ENCODE results near the gene SIAE. TPM values are rescaled to one million over a fixed set of nuclear protein-coding genes. Genes with fewer than 3 reads are reported as not detected.
A peak's percentile ranks its signal among the peaks of the same experiment; 100 is the strongest.

Gene SIAE
- total RNA-seq, 6 donors from 2014 or later = 21.6 to 42.7 (median 29.3) TPM

GRCh38 chr11:124584681-124585372 lies 88.7 kb downstream of the SIAE start:
- Histone ChIP-seq H3K36me3 (no peaks in the 10 kb centered on the region), H3K27ac (no peak overlapping the region), H3K4me3 (peak overlapping the region in 1 of 4 donors; percentile 23), H3K4me1 (peaks cover 0 to 7% (median 2%) of the 10 kb centered on the region in 4 donors), H3K9me3 (no peaks in the 10 kb centered on the region), H3K27me3 (no peaks in the 10 kb centered on the region)
- TF ChIP-seq POLR2AphosphoS5 (IDR thresholded peaks at IDR 0.05) (no peak), EP300 (IDR thresholded peaks at IDR 0.05) (no peak), CTCF (IDR thresholded peaks at IDR 0.05) (no peak), POLR2A (IDR thresholded peaks at IDR 0.05) (no peak)
- no peak for ATAC-seq (ENCODE audit: low FRiP score in 2 of 2)
- no peak for DNase-seq
- WGBS, 2 donors = 66 to 70% methylated on average over 4 of the region's 4 CpGs

GRCh38 chr11:124583781-124584180 lies 89.8 kb downstream of the SIAE start:
- 74 to 81% methylated on average over 8 of the region's 8 CpGs for WGBS, 2 donors
- H3K4me1 ChIP-seq = peaks cover 0 to 7% (median 2%) of the 10 kb centered on the region in 4 donors
- no peak for DNase-seq
- ATAC-seq (ENCODE audit: low FRiP score in 2 of 2) = no peak
- TF ChIP-seq EP300 (IDR thresholded peaks at IDR 0.05) (no peak), CTCF (IDR thresholded peaks at IDR 0.05) (no peak), POLR2AphosphoS5 (IDR thresholded peaks at IDR 0.05) (no peak), POLR2A (IDR thresholded peaks at IDR 0.05) (no peak)
- H3K27me3 ChIP-seq = no peaks in the 10 kb centered on the region
- H3K9me3 ChIP-seq = no peaks in the 10 kb centered on the region
- no peak overlapping the region for H3K4me3 ChIP-seq
- H3K27ac ChIP-seq = no peak overlapping the region
- H3K36me3 ChIP-seq = no peaks in the 10 kb centered on the region

Small RNAs within 50 kb of the gene (small RNA-seq; reads per million reads assigned to genes)
- 0 reads per million in 4 donors for gene RNA5SP352

Other genes starting within 250 kb of the SIAE start
- gene OR8B4, start 248.9 kb downstream of the SIAE start, total RNA-seq = not detected
- gene OR8B8, start 228.0 kb downstream of the SIAE start, total RNA-seq = not detected
- not detected for gene OR8B12, start 130.1 kb downstream of the SIAE start, total RNA-seq
- gene OR8A1, start 103.7 kb downstream of the SIAE start, total RNA-seq = not detected
- not detected for gene PANX3, start 62.3 kb downstream of the SIAE start, total RNA-seq
- gene TBRG1, start 50.9 kb downstream of the SIAE start, total RNA-seq = 10 to 100 TPM; 42.3 to 66.6 (median 47.1) TPM
- gene SPA17, start 165 bp upstream of the SIAE start, total RNA-seq = 10 to 100 TPM in 2 of 6 donors, 1 to 10 TPM in 4; 3.6 to 28.0 (median 7.6) TPM
- gene NRGN, start 66.2 kb upstream of the SIAE start, total RNA-seq = 100 to 1,000 TPM in 1 of 6 donors, 10 to 100 TPM in 5; 30.9 to 111 (median 77.6) TPM
- gene VSIG2, start 78.5 kb upstream of the SIAE start, total RNA-seq = 10 to 100 TPM; 32.5 to 55.3 (median 40.2) TPM
- 100 to 1,000 TPM in 4 of 6 donors, 10 to 100 TPM in 2; 39.8 to 177 (median 128) TPM for gene ESAM, start 88.6 kb upstream of the SIAE start, total RNA-seq
- 10 to 100 TPM; 10.5 to 69.1 (median 14.0) TPM for gene MSANTD2, start 126.7 kb upstream of the SIAE start, total RNA-seq
- 10 to 100 TPM in 2 of 6 donors, 1 to 10 TPM in 4; 6.4 to 40.9 (median 7.5) TPM for gene ROBO3, start 191.7 kb upstream of the SIAE start, total RNA-seq
- gene ROBO4, start 224.1 kb upstream of the SIAE start, total RNA-seq = 100 to 1,000 TPM in 2 of 6 donors, 10 to 100 TPM in 4; 17.3 to 111 (median 50.2) TPM
- gene HEPN1, start 245.5 kb upstream of the SIAE start, total RNA-seq = not detected